NCI-H69 (cell line): ENCODE measurements around the gene NF2.
"Not testable (repeated sequence)": the region's sequence is repeated elsewhere in the genome, so short reads cannot be mapped to it uniquely, and the experiment has no call there.

Source experiments
- DNase-seq: peaks from one replicate; lab custom pipeline; 2025; lab: John Stamatoyannopoulos, UW

Gene NF2

DNA sequence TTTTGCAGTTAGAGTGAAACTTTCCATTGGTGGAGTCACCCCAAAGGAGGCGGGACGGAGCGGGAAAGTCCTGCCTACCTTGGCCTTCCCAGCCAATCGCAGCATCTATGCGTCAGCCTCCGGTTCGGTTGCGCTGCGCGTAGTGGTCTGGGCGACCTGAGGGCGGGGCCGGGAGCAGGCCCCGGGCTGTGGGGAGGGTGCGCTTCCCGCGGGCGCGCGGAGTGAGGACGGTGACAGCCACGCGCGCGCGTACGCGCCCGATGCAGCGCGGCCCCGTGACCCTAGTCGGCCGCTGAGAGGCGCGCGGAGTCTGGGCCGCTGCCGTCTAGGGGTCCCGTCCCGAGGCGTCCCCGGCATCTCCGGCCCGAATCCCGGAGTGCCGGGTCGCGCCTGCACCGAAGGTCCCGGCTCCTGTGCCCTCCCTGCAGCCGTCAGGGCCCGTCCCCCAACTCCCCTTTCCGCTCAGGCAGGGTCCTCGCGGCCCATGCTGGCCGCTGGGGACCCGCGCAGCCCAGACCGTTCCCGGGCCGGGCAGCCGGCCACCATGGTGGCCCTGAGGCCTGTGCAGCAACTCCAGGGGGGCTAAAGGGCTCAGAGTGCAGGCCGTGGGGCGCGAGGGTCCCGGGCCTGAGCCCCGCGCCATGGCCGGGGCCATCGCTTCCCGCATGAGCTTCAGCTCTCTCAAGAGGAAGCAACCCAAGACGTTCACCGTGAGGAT, at the start of gene NF2:
Gene NF2, plus strand, starts transcription at position 276 of the 718 bp plus-strand sequence. Its CDS starts 366 bp downstream, at position 642.
- peak; percentile 100 for DNase-seq

DNA sequence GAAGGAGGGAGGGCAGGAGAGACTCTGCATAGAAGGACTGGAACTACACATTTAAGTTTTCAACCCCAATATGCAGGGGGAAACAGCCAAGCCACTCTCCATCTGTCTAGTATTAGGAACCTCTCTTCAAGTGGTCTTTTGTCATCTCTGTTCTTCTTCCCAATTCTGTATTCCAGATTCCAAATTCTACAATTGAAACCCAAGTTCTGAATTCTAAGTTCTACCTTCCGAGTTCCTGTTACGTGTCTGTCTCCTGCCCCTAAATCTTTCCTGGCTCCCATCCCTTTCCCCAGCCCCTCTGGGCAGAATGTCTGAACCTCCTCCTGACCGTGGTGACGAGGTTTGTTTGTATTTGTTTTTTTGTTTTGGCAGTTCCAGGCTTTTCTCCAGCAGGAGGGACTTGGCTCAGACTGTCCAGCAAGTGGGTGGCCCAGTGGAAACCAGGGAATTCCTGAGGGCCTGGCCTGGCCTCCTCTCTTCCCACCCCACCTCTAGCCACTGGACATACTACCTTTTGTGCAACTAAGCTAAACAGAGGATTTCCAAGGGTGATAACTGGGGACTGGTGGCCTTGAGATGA, 48.3 kb upstream of the NF2 start:
- DNase-seq: no peak

DNA sequence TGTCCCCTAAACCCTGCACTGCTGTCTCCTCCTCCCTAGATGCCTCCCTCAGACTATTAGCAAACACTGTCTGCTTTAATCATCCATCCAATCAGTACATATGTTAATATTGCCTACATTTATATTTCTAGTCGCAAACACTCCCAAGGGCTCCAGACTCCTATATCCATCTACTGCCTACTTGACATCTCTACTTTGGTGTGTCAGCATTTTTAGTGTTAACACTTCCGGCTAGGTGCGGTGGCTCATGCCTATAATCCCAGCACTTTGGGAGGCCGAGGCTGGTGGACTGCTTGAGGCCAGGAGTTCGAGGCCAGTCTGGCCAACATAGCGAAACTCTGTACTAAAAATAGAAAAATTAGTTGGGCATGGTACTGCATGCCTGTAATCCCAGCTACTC, 44.4 kb upstream of the NF2 start:
- DNase-seq: no peak

DNA sequence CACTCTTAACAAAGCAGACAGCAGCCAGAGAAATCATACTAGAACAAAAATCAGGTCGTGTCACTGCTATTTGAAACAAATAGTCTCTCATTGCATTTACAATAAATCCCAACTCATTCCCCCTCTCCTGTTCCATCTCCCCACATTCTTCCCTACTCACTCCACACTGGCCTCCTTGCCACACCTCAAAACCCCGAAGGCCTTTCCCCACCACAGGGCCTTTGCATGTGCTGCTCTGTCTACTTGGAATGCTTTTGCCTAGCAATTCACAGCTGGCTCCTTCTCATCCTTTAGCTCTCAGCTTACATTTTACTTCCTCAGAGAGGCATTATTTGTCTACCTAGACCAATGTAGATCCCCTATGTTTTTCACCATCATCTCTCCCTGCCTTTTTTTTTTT, 43.6 kb upstream of the NF2 start:
- DNase-seq: no peak

DNA sequence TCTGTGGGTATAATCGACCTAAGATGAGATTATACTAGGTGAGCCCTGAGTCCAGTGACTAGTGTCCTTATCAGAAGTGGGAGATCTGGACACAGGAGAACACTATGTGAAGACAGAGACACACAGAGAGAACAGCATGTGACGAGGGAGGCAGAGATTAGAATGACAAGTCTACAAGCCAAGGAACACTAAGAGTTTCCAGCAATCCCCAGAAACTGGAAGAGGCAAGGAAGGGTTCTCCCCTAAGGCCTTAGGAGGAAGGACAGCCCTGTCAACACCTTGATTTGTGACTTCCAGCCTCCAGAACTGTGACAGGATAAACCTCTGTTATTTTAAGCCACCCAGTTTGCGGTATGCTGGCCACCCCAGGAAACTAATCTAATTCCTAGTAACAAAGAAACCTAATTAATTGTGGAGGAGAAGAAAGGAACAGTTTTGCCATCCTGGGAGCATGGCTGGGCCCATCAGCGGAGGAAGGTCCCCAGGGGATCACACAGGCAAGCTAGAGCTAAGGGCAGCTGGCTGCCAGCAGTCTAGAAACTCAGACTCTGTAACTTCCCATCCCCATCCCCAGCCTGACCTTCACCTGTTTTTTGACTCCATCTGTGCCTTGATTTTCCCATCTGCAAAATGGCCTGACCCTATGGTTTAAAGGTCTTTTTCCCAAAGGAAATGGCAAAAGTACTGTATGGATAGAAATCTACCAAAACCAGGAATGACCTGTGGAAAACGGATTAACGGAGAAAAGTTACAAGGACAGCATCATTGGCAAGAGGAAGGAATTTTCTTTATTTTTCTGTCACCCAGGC, 39.6 kb upstream of the NF2 start:
- peak; percentile 9 for DNase-seq

DNA sequence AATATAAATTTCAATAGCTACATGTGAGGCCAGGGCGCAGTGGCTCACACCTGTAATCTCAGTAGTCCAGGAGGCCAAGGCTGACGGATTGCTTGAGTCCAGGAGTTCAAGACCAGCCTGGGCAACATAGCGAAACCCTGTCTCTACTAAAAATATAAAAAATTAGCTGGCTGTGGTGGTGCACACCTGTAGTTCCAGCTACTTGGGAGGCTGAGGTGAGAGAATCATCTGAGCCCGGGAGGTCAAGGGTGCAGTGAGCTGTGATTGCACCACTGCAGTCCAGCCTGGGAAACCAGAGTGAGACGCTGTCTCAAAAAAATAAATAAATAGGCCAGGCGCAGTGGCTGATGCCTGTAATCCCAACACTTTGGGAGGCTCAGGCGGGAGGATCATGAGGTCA, 36.9 kb upstream of the NF2 start:
- DNase-seq: not testable (repeated sequence)

DNA sequence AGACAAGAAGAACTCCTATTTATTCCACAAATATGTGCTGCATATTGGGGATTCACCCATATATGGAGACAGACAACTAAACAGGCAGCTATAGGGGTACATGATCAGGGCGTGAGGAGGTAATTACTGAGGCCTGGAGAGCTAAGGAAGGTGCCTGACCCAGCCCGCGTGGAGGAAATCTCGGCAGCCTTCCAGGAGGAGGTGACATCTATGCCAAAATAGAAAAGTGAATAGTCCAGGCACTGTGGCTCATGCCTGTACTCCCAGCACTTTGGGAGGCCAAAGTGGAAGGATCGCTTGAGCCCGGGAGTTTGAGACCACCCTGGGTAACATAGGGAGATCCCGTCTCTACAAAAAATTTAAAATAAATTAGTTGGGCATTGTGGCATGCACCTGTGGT, 36.1 kb upstream of the NF2 start:
- DNase-seq: no peak

DNA sequence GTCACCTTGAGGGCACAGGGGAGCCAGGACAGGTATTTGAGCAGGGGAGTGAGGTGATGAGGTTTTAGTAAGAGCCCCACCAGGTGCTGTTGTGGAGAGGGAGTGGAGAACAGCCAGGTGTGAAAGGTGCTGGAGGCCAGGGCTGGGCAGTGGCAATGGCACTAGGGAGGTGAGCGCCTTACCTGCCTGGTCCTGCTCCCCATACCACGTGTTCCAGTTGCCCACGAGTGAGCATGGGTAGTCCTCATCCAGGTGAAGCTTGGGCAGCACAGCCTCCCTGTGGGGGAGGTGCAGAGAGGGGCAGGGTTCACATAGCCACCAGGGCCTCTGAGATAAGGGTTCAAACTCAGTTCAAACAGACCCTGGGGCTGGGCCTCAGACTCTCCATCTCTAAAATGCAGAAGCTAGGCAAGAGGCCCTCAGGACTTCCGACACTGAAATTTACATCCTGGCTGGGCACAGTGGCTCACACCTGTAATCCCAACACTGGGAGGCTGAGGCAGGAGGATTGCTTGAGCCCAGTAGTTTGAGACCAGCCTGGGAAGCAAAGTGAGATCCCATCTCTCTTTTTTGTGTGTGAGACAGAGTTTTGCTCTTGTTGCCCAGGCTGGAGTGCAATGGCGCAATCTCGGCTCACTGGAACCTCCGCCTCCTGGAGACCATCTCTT, 34.3 kb upstream of the NF2 start:
- DNase-seq: no peak

DNA sequence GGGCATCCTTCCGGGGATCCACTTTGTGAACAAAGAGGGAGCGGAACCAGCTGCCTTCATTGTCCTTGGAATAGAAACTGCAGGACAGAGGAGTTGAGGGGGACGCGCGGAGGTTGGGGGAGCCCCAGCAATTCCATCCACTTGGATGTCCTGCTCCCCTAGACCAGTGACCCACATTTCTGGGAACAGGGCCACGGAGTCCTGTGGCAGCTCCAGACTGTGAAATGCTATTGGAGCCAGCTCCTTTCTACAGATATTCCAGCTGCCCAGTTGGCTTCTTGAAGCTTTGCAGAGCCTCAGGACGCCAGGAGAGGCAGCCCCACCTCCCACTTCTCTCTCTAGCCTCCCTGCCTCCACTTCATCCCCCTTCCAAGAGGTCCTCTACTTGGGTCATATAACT, 33.0 kb upstream of the NF2 start:
- DNase-seq: no peak

DNA sequence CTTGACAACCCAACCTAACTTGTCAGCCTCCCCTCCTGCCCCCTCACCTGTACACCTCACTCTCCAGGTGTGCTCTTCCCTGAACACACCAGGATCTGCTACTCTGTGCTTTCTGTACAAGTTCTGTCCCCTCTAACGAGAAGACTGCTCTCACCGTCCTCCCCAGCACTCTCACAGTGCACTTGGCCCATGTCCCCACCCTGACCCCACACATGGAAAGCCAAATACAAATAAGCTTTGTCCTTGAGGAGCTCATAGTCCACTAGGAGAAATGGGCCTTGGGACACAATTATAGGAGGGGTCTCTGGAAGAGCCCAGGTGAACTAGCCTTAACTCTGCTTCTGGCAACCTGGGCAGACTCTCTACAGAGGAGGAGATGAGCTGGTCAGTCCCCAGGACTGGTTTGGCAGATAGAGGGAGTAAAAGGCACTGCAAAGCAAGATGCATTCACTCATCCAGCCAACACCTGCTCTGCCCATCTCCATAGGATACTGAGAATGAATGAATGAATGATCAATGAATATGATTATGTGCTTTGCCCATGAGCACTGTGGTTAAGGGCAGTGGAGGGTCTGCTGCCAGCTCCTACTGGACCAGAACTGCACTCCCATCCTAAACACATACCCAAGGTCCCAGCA, 32.4 kb upstream of the NF2 start:
- DNase-seq: no peak

DNA sequence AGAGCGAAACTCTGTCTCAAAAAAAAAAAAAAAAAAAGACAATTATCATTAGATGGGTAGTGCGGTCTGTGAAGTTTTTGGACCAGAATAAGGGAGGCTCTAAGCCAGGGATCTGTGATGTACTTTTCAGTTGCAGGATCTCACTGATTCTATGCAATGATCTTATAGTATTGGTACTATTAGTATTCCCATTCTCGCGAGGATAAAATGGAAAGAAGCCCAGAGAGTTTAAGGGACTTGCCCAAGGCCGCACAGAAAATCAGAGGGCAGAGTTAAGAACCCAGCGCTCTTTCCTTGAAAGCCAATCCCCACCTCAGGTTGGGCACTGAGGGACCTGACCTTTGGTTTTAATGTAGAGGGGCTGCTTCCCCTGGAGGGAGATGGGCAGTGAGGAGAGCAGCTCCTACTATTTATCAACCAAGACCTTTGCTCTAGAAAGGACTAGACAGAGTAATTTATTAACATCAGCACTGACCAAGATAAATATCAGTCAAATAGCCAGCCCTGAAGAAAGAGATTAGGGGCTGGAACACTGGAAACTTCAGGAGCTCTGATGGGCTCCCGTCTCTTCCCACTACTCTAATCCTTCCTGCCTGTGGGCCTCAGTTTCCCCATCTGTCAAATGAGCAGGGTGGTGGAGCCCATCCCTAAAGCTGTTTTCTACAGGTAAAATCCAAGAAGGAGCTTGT, 28.5 kb upstream of the NF2 start:
- no peak for DNase-seq

DNA sequence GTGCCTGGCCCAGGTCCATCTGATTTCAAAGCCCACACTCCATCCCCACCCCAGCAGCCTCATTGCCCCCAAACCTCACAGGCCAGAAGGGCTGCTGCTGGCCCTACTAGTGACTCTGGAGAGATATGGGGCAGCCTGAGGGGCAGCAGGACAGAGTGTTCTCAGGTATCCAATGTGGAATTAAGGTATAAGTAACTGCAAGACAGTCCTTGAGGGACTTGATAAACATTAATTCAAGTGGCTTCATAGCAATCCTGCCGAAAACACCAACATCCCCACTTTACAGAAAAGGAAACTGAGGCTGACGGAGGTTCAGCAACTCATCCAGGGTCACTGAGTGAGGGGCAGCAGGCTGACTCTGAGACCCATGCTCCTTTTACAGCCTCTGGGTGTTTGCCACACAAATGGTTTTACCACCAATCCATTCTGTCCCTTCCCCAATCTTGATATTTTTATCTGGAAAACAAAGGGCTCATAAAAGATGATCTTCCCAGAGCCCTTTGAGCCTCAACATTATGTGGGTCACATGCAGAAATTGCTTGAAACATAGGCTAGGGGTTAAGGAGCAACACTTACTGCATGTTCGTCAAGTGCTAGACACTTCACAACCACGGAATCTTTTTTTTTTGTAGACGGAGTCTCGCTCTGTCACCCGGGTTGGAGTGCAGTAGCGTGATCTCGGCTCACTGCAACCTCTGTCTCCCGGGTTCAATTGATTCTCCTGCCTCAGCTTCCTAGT, 24.8 kb upstream of the NF2 start:
- no peak for DNase-seq

DNA sequence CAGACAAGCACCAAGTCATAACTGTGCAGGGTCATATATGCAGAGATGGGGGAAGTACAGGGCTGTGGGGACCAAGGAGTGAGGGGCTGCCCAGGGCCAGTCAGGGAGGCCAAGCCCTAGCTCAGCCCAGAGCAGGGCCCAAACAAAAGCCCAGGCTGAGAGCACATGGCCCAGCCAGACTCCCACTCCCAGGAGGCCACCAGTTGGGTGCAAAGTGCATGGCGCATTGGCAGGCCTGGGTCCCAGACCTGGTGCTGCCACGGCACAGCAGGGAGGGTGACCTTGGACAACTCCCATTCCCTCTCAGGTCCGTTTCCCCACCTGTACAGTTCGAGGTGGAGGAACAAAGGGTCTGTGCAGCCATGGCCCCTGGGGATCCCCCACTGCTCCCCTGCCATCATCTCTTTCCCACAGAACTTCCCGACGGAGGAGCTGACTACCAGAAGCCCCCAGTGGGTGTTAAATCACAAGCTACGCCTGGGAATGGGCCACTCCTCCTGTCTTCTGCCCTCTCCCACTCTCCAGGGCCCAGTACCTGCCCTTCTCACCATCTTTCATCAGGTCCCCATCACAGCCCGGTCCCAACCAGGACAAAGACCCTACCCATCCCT, 23.1 kb upstream of the NF2 start:
- peak; percentile 65 for DNase-seq

DNA sequence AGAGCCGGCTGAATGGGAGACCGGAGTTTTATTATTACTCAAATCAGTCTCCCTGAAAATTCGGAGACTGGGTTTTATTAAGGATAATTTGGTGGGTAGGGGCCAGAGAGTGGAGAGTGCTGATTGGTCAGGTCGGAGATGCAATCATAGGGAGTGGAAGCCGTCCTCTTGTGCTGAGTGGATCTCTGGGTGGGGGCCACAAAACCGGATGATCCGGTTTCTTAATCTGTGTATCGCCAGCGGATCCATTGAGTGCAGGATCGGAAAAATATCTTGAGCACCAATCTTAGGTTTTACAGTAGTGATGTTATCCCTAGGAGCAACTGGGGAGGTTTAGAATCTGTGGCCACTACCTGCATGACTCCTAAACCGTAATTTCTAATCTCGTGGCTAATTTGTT, 21.6 kb upstream of the NF2 start:
- peak; percentile 79 for DNase-seq

DNA sequence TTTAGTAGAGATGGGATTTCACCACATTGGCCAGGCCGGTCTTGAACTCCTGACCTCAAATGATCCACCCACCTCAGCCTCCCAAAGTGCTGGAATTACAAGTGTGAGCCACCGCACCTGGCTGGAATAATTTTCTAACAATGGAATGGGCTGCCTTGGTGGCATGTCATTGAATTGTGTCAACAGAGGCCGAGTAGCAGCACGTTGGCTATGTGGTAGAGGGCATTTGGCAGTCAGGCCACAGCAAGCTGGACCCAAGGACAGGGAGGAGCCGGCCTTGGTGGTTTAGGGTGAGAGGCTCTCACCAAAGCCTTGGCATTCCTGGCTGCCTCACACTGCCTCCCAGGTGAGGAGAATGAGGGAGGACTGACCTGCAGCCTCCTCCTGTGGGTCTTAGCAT, 18.5 kb upstream of the NF2 start:
- DNase-seq: no peak

DNA sequence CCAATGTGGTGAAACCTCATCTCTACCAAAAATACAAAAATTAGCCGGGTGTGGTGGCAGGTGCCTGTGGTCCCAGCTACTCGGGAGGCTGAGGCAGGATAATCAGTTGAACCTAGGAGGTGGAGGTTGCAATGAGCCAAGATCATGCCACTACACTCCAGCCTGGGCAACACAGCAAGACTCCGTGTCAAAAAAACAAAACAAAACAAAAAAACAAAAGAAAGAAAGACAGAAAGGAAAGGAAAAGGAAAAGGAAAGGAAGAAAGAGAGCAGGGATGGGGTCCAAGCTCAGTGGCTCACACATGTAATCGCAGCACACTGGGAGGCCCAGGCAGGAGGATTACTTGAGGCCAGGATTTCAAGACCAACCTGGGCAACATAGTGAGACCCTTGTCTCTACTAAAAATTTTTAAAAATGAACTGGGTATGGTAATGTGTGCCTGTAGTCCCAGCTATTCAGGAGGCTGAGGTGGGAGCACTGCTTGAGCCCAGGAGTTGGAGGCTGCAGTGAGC, 17.2 kb upstream of the NF2 start:
- DNase-seq: not testable (repeated sequence)

DNA sequence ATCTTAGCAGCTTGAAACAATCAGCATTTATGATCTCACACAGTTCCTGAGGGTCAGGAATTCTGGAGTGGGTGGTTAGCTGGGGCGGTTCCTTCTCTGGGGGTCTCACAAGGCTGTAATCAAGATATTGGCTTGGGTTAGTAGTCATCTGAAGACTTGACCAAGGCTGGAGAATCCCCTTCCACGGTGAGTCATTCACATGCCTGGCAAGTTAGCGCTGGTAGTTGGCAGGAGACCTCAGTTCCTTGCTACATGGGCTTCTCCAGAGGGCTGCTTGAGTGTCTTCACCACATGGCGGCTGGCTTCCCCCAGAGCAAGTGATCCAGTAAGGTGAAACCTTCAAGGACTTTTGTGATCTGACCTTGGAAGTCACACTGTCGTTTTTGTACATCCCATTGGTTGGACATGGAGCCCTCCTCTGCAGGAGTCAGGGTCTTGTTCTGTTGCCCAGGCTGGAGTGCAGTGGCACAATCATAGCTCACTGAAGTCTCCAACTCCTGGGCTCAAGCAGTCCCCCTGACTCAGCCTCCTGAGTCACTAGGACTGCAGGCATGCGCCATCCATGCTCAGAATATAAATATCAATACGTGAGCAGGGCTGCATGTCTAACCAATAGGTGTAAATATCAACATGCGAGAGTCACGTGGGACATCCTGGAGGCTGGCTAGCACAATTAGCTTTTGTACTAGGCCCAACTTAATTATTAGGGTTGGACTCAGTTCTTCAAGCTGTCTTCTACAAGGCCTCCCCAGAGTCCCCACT, 15.3 kb upstream of the NF2 start:
- no peak for DNase-seq

DNA sequence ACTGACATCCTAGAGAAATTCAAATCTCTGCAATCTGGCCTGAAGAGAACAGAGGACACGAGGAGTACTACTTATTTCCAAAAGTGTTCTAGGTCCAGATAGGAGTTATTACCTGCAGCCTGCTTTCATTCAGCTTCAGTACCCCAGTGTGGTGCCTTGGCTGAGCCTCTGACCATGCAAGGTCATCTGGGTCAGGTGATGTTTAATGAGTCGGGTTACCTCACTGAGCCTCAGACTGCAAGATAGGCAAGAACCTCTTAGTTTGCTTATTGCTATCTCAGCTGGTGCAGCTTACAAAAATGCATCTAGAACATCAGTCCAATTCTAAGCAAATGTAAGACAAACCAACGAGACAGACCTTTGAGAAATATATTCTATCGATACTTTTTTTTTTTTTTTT, 9.5 kb upstream of the NF2 start:
- no peak for DNase-seq

DNA sequence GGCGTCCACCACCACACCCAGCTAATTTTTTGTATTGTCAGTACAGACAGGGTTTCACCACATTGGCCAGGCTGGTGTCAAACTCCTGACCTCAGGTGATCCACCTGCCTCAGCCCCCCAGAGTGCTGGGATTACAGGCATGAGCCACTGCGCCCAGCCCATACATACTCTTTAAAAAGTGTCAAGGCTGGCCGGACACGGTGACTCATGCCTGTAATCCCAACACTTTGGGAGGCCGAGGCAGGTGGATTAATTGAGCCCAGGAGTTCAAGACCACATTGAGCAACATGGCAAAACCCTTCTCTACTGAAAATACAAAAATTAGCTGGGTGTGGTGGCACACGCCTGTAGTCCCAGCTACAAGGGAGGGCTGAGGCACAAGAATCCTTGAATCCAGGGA, 9.0 kb upstream of the NF2 start:
- not testable (repeated sequence) for DNase-seq
